ENCODE measurements around the gene WDR76.
"Not testable (repeated sequence)": the region's sequence is repeated elsewhere in the genome, so short reads cannot be mapped to it uniquely, and the experiment has no call there.

The WDR76 gene

DNA sequence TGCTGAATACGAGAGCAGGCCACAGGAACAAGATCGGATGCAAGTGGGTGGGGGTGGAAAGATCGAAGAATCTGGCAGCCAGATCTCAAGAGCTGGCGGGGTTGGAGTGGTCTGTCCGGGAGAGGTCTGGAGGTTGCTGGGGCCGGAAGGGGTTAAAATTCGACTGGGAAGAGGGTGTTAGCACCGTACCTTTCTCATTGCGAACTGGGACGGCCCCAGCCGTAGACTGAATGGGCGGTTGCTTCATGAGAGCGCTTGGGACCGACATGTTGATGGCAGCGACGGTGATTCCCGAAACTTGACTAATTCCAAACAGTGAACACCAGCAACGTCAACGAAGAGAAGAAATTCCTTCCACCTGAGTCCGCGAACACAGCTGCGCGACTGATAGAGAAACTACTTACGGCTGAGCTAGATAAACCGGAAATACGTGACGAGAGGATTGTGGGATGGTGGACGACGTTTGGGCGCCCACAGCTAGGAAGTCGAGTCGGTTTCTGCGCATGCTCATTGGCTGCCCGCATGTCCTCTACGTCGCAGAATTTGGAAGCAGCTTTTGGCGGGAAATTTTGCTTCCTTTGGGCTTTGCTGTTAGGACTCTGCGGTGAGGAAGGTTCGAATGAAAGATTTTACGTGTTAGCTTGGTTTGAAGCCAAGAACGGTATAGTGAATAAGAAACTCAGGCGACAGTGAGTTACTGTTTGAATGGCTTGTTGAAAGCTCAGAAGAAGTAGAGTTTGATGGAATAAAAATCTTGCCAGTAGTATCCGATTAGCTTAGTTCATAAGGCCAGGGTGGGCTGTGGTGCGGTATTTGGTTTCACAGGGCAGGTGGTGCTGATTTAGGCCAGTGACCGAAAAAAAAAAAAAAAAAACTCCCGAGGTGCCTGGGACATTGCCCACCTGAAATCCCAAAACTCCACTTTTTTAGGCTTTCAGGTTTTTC lies 2.2 kb upstream of the WDR76 start, which contains the start of gene MFAP1:
Gene MFAP1, minus strand, starts transcription at position 389 of the 945 bp plus-strand sequence. Its CDS starts 121 bp downstream, at position 268.
- no peaks in the 10 kb centered on the region for H3K4me1 ChIP-seq (ENCODE audit: control insufficient read depth, insufficient read depth, low read length)
- no CpG with 5 or more reads among the region's 46 CpGs for WGBS (ENCODE audit: insufficient coverage, insufficient read length)

GRCh38 chr15:43825305-43825704 lies 1.5 kb upstream of the WDR76 start:
- WGBS (ENCODE audit: insufficient coverage, insufficient read length): no CpG with 5 or more reads among the region's 11 CpGs
- not testable (repeated sequence) for DNase-seq (ENCODE audit: low read depth, low spot score); H3K27ac ChIP-seq (ENCODE audit: low read length)

More for the DNA sequence above, 2.2 kb upstream of the WDR76 start, which contains the start of gene MFAP1:
- Histone ChIP-seq H3K4me3 (ENCODE audit: low read length) (peak within 1 kb of the TSS; percentile 86), H3K27ac (ENCODE audit: low read length) (no peak within 1 kb of the TSS), H3K9me3 (ENCODE audit: control insufficient read depth, insufficient read depth, low read length) (no peaks in the 10 kb centered on the region), H3K36me3 (ENCODE audit: control insufficient read depth, insufficient read depth, low read length) (no peaks in the 10 kb centered on the region), H3K27me3 (ENCODE audit: control insufficient read depth, insufficient read depth, low read length) (no peaks in the 10 kb centered on the region)
- DNase-seq (ENCODE audit: low read depth, low spot score): peak; percentile 95

DNA sequence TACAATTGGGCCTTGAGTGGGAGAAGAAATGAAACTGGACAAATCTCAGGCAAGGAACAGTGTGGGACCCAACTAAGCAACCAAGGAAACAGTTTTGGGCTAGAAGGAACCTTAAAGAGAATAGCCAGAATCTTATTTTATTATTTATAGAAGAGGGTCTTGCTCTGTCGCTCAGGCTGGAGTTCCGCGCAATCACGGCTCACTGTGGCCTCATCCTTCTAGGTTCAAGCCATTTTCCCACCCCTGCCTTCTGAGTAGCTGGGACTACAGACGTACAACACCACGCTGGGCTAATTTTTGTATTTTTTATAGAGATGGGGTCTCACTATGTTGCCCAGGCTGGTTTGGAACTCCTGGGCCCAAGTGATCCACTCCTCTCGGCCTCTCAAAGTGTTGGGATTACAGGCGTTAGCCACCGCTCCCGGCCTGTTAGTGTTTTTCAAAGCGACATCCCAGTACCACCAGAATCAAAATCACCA lies 734 bp upstream of the WDR76 start:
- no peak overlapping the region for H3K4me3 ChIP-seq (ENCODE audit: low read length)
- H3K36me3 ChIP-seq (ENCODE audit: control insufficient read depth, insufficient read depth, low read length): 0 out of 2 replicates have a peak, but pooled peaks cover 2% of the 10 kb centered on the region
- no peaks in the 10 kb centered on the region for H3K4me1 ChIP-seq (ENCODE audit: control insufficient read depth, insufficient read depth, low read length)
- no peaks in the 10 kb centered on the region for H3K9me3 ChIP-seq (ENCODE audit: control insufficient read depth, insufficient read depth, low read length)
- no CpG with 5 or more reads among the region's 11 CpGs for WGBS (ENCODE audit: insufficient coverage, insufficient read length)
- no peak for DNase-seq (ENCODE audit: low read depth, low spot score)
- H3K27ac ChIP-seq (ENCODE audit: low read length): no peak overlapping the region
- H3K27me3 ChIP-seq (ENCODE audit: control insufficient read depth, insufficient read depth, low read length): no peaks in the 10 kb centered on the region

More at GRCh38 chr15:43825305-43825704, 1.5 kb upstream of the WDR76 start:
- H3K36me3 ChIP-seq (ENCODE audit: control insufficient read depth, insufficient read depth, low read length); H3K9me3 ChIP-seq (ENCODE audit: control insufficient read depth, insufficient read depth, low read length); H3K4me1 ChIP-seq (ENCODE audit: control insufficient read depth, insufficient read depth, low read length); H3K4me3 ChIP-seq (ENCODE audit: low read length); H3K27me3 ChIP-seq (ENCODE audit: control insufficient read depth, insufficient read depth, low read length): not testable (repeated sequence)

DNA sequence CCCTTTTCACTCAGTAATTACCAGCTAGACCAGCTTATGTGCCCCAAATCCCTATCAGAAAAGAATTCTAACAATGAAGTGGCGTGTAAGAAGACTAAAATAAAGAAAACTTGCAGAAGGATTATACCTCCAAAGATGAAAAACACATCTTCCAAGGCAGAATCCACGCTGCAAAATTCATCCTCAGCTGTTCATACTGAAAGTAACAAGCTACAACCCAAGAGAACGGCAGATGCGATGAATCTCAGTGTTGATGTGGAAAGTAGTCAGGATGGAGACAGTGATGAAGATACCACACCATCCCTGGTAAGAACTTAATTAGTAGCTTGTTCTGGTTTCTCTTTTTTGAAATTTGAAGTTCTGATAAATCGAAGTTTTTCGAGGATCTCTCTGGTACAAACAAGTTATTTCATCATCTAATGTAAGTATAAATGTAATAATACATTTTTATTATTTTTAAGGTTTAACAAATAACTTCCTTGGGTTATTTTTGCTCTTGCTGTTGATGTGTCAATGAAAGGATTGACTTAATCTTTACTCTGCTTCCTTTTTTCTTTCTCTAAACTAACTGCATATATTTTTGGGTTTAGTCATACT lies 1.4 kb downstream of the WDR76 start:
- H3K36me3 ChIP-seq (ENCODE audit: control insufficient read depth, insufficient read depth, low read length): 0 out of 2 replicates have a peak, but pooled peaks cover 2% of the 10 kb centered on the region
- DNase-seq (ENCODE audit: low read depth, low spot score): no peak
- H3K9me3 ChIP-seq (ENCODE audit: control insufficient read depth, insufficient read depth, low read length): no peaks in the 10 kb centered on the region
- no peak overlapping the region for H3K27ac ChIP-seq (ENCODE audit: low read length)
- WGBS (ENCODE audit: insufficient coverage, insufficient read length): no CpG with 5 or more reads among the region's 6 CpGs
- H3K4me3 ChIP-seq (ENCODE audit: low read length): no peak overlapping the region
- H3K27me3 ChIP-seq (ENCODE audit: control insufficient read depth, insufficient read depth, low read length): no peaks in the 10 kb centered on the region
- no peaks in the 10 kb centered on the region for H3K4me1 ChIP-seq (ENCODE audit: control insufficient read depth, insufficient read depth, low read length)

DNA sequence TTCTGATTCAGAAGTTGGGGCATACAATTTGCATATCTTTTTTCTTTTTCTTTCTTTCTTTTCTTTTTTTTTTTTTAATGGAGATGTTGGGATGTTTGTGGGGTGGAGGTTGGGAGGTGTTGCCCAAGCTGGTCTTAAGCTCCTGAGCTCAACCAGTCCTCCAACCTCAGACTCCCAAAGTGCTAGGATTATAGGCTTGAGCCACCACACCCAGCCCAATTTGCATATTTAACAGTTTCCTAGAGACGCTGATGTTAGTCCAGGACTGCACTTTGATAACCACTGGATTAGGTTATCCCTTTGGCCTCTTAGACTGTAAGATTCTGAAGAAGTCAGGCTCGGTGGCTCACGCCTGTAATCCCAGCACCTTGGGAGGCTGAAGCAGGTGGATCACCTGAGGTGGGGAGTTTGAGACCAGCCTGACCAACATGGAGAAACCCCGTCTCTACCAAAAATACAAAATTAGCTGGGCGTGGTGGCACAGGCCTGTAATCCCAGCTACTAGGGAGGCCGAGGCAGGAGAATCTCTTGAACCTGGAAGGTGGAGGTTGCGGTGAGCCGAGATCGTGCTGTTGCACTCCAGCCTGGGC lies 3.2 kb downstream of the WDR76 start:
- not testable (repeated sequence) for H3K4me1 ChIP-seq (ENCODE audit: control insufficient read depth, insufficient read depth, low read length); H3K36me3 ChIP-seq (ENCODE audit: control insufficient read depth, insufficient read depth, low read length); H3K27ac ChIP-seq (ENCODE audit: low read length); H3K4me3 ChIP-seq (ENCODE audit: low read length); H3K9me3 ChIP-seq (ENCODE audit: control insufficient read depth, insufficient read depth, low read length); DNase-seq (ENCODE audit: low read depth, low spot score); H3K27me3 ChIP-seq (ENCODE audit: control insufficient read depth, insufficient read depth, low read length)
- no CpG with 5 or more reads among the region's 9 CpGs for WGBS (ENCODE audit: insufficient coverage, insufficient read length)

DNA sequence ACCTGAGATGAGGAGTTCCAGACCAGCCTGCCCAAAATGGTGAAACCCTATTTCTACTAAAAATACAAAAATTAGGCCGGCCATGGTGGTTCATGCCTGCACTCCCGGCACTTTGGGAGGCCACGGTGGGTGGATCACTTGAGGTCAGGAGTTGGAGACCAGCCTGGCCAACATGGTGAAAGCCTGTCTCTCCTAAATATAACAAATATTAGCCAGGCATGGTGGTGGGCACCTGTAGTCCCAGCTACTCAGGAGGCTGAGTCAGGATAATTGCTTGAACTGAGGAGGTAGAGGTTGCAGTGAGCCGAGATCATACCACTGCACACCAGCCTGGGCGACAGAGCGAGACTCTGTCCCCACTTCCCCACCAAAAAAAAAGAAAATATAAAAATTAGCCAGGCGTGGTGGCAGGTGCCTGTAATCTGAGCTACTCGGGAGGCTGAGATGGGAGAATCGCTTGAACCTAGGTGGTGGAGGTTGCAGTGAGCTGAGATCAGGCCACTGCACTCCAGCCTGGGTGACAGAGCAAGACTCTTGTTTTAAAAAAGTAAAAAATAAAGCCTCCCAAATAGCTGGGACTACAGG lies 4.0 kb downstream of the WDR76 start:
- not testable (repeated sequence) for H3K27ac ChIP-seq (ENCODE audit: low read length); H3K27me3 ChIP-seq (ENCODE audit: control insufficient read depth, insufficient read depth, low read length); H3K4me3 ChIP-seq (ENCODE audit: low read length); DNase-seq (ENCODE audit: low read depth, low spot score); H3K36me3 ChIP-seq (ENCODE audit: control insufficient read depth, insufficient read depth, low read length); H3K9me3 ChIP-seq (ENCODE audit: control insufficient read depth, insufficient read depth, low read length); H3K4me1 ChIP-seq (ENCODE audit: control insufficient read depth, insufficient read depth, low read length)
- no CpG with 5 or more reads among the region's 9 CpGs for WGBS (ENCODE audit: insufficient coverage, insufficient read length)

GRCh38 chr15:43831519-43832052 lies 4.8 kb downstream of the WDR76 start:
- H3K9me3 ChIP-seq (ENCODE audit: control insufficient read depth, insufficient read depth, low read length); H3K27ac ChIP-seq (ENCODE audit: low read length); H3K36me3 ChIP-seq (ENCODE audit: control insufficient read depth, insufficient read depth, low read length); DNase-seq (ENCODE audit: low read depth, low spot score); H3K4me1 ChIP-seq (ENCODE audit: control insufficient read depth, insufficient read depth, low read length); H3K4me3 ChIP-seq (ENCODE audit: low read length); H3K27me3 ChIP-seq (ENCODE audit: control insufficient read depth, insufficient read depth, low read length): not testable (repeated sequence)
- WGBS (ENCODE audit: insufficient coverage, insufficient read length): no CpG with 5 or more reads among the region's 14 CpGs

DNA sequence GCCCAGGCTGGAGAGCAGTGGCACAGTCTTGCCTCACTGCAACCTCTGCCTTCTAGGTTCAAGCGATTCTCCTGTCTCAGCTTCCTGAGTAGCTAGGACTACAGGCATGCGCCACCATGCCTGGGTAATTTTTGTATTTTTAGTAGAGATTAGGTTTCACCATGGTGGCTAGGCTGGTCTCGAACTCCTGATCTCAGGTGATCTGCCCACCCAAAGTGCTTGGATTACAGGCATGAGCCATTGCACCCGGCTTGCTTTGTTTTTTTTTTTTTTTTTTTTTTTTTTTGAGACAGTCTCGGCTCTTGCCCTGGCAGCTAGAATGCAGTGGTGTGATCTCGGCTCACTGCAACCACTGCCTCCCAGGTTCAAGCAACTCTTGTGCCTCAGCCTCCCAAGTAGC lies 5.7 kb downstream of the WDR76 start:
- WGBS (ENCODE audit: insufficient coverage, insufficient read length): no CpG with 5 or more reads among the region's 6 CpGs
- H3K4me3 ChIP-seq (ENCODE audit: low read length); H3K4me1 ChIP-seq (ENCODE audit: control insufficient read depth, insufficient read depth, low read length); H3K27ac ChIP-seq (ENCODE audit: low read length); H3K27me3 ChIP-seq (ENCODE audit: control insufficient read depth, insufficient read depth, low read length); H3K36me3 ChIP-seq (ENCODE audit: control insufficient read depth, insufficient read depth, low read length); DNase-seq (ENCODE audit: low read depth, low spot score); H3K9me3 ChIP-seq (ENCODE audit: control insufficient read depth, insufficient read depth, low read length): not testable (repeated sequence)

GRCh38 chr15:43845421-43845820 lies 18.6 kb downstream of the WDR76 start:
- no peaks in the 10 kb centered on the region; the same call in 1 of the 2 replicates for H3K4me1 ChIP-seq (ENCODE audit: control insufficient read depth, insufficient read depth, low read length)
- no peak overlapping the region for H3K27ac ChIP-seq (ENCODE audit: low read length)
- no peak for DNase-seq (ENCODE audit: low read depth, low spot score)
- H3K27me3 ChIP-seq (ENCODE audit: control insufficient read depth, insufficient read depth, low read length): no peaks in the 10 kb centered on the region
- no peak overlapping the region for H3K4me3 ChIP-seq (ENCODE audit: low read length)
- H3K36me3 ChIP-seq (ENCODE audit: control insufficient read depth, insufficient read depth, low read length): no peaks in the 10 kb centered on the region; the same call in 1 of the 2 replicates
- H3K9me3 ChIP-seq (ENCODE audit: control insufficient read depth, insufficient read depth, low read length): no peaks in the 10 kb centered on the region

DNA sequence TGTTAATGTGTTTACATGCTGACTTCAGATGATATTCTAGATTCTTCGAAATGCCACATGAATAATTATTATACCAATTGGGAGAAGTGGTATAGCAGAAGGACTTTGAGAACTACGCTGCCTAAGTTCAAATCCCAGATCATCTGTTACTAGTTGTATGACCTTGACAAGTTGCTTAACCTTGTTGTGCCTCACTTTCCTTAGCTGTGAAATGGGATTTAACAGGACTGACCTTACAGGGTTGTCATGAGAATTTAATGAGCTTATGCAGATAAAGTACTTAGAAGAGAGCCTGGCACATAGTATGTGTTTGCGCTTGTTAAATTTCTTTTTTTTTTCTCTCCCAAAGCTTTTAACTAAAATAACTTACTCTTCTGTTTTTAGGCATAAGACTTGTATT lies 24.4 kb downstream of the WDR76 start:
- H3K4me1 ChIP-seq (ENCODE audit: control insufficient read depth, insufficient read depth, low read length): no peaks in the 10 kb centered on the region; the same call in 1 of the 2 replicates
- no CpG with 5 or more reads among the region's 3 CpGs for WGBS (ENCODE audit: insufficient coverage, insufficient read length)
- DNase-seq (ENCODE audit: low read depth, low spot score): no peak
- no peaks in the 10 kb centered on the region for H3K9me3 ChIP-seq (ENCODE audit: control insufficient read depth, insufficient read depth, low read length)
- H3K4me3 ChIP-seq (ENCODE audit: low read length): no peak overlapping the region
- no peaks in the 10 kb centered on the region for H3K27me3 ChIP-seq (ENCODE audit: control insufficient read depth, insufficient read depth, low read length)
- peaks cover 2% of the 10 kb centered on the region; the same call in 1 of the 2 replicates for H3K36me3 ChIP-seq (ENCODE audit: control insufficient read depth, insufficient read depth, low read length)
- H3K27ac ChIP-seq (ENCODE audit: low read length): no peak overlapping the region
